Nephron progenitor cell (in vitro differentiated cells): ENCODE results near the gene CEACAM21.
A peak's percentile ranks its signal among the peaks of the same experiment; 100 is the strongest.

Source experiments
- DNase-seq: peaks from one replicate; pipeline ENCODE4 v3.0.0; 2021
- H3K27ac Mint-ChIP-seq: 2 replicates; pipeline ENCODE4 v1.8.0; 2021; ENCODE audit warnings: mild to moderate bottlenecking, moderate library complexity, mixed read lengths
- H3K27me3 Mint-ChIP-seq: 2 replicates; pipeline ENCODE4 v1.8.0; 2021; ENCODE audit warnings: mild to moderate bottlenecking, low read depth, mixed read lengths; ENCODE audit not compliant: poor library complexity
- H3K36me3 Mint-ChIP-seq: 2 replicates; pipeline ENCODE4 v1.8.0; 2021; ENCODE audit warnings: low read depth, mixed read lengths
- H3K4me1 Mint-ChIP-seq: 2 replicates; pipeline ENCODE4 v1.8.0; 2021; ENCODE audit warnings: mixed read lengths
- H3K4me3 Mint-ChIP-seq: 2 replicates; pipeline ENCODE4 v1.8.0; 2021; ENCODE audit warnings: mild to moderate bottlenecking, moderate library complexity, mixed read lengths
- H3K9me3 Mint-ChIP-seq: 2 replicates; pipeline ENCODE4 v1.8.0; 2021; ENCODE audit warnings: mild to moderate bottlenecking, moderate library complexity, mixed read lengths
- TF ChIP-seq, protein P1 (sequence below): fragments of 200-600 bp; sonication (generic); IDR thresholded peaks from 2 replicates; pipeline ENCODE4 v1.5.0; 2021; ENCODE audit warnings: antibody characterized with exemption

The CEACAM21 gene

DNA sequence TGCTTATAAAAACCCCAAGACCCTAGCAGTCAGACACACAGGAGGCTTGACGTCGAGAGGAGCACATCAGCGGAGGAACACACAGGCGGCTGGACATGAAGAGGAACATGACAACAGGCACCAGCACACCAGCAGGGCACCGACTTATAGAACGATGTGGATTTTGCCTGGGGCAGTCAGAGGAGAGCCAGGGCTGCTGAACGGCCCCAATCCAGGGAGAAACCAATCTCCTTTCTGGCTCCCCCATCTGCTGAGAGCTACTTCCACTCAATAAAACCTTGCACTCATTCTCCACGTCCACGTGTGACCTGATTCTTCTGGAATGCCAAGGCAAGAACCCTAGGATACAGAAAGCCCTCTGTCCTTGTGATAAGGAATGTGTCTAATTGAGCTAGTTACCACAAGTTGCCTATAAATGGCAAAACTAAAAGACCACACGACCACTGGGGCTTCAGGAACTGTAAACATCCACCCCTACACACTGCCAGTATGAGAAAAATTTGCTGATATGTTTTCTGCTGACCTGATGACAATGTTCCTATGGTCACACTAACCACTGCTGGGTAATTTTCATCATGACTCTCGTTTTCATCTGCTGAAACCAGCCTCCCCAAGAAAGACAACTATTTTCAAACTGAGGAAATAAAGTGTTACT, 35.8 kb upstream of the CEACAM21 start:
- H3K4me1 Mint-ChIP-seq = no peaks in the 10 kb centered on the region
- no peak overlapping the region for H3K4me3 Mint-ChIP-seq
- H3K9me3 Mint-ChIP-seq = peaks cover 44% of the 10 kb centered on the region
- no peaks in the 10 kb centered on the region for H3K36me3 Mint-ChIP-seq
- H3K27me3 Mint-ChIP-seq = peaks cover 5% of the 10 kb centered on the region
- H3K27ac Mint-ChIP-seq = no peak overlapping the region
- DNase-seq = no peak
- TF ChIP-seq, protein P1, sequence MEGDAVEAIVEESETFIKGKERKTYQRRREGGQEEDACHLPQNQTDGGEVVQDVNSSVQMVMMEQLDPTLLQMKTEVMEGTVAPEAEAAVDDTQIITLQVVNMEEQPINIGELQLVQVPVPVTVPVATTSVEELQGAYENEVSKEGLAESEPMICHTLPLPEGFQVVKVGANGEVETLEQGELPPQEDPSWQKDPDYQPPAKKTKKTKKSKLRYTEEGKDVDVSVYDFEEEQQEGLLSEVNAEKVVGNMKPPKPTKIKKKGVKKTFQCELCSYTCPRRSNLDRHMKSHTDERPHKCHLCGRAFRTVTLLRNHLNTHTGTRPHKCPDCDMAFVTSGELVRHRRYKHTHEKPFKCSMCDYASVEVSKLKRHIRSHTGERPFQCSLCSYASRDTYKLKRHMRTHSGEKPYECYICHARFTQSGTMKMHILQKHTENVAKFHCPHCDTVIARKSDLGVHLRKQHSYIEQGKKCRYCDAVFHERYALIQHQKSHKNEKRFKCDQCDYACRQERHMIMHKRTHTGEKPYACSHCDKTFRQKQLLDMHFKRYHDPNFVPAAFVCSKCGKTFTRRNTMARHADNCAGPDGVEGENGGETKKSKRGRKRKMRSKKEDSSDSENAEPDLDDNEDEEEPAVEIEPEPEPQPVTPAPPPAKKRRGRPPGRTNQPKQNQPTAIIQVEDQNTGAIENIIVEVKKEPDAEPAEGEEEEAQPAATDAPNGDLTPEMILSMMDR = no peak

DNA sequence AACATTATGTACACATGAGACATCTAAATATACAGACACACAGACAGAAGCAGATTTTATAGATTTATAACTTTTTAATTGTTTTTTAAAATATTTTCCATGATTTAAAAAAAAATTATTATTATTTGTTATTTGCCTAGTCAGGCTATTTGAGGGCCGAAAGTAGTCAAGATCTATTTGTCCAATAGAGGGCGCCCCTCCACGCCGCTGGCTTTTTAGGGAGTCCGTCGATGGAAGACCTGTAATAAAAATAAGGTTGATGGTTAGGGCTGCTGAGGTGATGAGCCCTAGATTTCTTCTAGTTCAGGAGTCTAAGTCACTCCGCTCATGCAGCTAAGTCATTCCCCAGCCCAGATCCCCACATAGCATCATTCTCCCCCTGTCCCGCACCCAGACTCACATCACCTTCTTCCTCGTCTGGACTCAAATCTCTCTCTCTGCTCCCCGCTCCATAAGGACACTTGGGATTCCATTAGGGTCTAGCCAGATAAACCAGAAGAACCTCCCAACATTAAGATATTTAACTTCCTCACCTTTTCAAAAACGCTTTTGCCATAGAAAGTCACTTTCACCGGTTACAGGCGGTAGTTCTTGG, 33.9 kb upstream of the CEACAM21 start:
- no peaks in the 10 kb centered on the region for H3K36me3 Mint-ChIP-seq
- peaks cover 46% of the 10 kb centered on the region for H3K9me3 Mint-ChIP-seq
- peaks cover 13% of the 10 kb centered on the region for H3K27me3 Mint-ChIP-seq
- peak; percentile 37 for DNase-seq
- no peak overlapping the region for H3K4me3 Mint-ChIP-seq
- TF ChIP-seq, protein P1 = peak; percentile 37
- no peak overlapping the region for H3K27ac Mint-ChIP-seq
- no peaks in the 10 kb centered on the region for H3K4me1 Mint-ChIP-seq

DNA sequence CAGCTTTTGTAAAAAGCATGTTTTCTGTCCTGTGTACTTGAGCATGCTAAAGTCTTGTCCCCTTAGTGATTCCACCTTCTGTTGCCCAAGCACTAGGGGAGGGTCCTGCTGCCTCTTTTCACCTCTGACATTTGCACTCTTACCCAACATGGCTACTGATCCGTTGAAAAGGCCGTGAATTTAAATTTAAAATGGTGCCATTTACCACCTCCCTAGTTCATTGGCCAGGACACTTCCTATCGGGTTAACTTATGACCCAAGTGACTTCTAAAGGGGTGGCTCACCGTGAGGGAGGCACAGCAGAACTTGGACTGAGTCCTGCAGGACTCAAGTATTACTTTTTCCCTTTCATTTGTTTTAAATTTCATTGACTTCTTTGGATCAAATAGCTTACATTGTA, 33.3 kb upstream of the CEACAM21 start:
- Mint-ChIP-seq H3K4me3 (no peak overlapping the region), H3K27ac (no peak overlapping the region), H3K4me1 (no peaks in the 10 kb centered on the region), H3K9me3 (peaks cover 46% of the 10 kb centered on the region), H3K36me3 (no peaks in the 10 kb centered on the region), H3K27me3 (peaks cover 13% of the 10 kb centered on the region)
- TF ChIP-seq, protein P1 = no peak
- no peak for DNase-seq

DNA sequence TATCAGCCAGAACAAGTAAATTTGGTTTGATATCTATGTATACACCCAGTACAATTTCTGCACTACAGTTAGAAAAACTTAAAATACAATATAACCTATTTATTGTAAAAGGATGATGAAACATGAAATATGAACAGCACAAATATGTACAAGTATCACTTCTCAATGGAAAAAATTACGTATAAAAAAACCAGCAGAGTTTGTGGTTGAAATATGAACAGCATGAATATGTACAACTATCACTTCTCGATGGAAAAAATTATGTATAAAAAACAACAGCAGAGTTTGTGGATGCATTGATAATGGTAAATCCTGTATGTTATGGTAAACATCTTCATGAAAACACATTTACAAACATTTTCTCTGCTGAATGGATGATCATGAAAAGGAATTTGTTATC, 32.4 kb upstream of the CEACAM21 start:
- Mint-ChIP-seq H3K36me3 (no peaks in the 10 kb centered on the region), H3K27me3 (peaks cover 13% of the 10 kb centered on the region), H3K4me1 (no peaks in the 10 kb centered on the region), H3K27ac (no peak overlapping the region), H3K4me3 (no peak overlapping the region), H3K9me3 (peaks cover 46% of the 10 kb centered on the region)
- no peak for DNase-seq
- TF ChIP-seq, protein P1 = no peak

DNA sequence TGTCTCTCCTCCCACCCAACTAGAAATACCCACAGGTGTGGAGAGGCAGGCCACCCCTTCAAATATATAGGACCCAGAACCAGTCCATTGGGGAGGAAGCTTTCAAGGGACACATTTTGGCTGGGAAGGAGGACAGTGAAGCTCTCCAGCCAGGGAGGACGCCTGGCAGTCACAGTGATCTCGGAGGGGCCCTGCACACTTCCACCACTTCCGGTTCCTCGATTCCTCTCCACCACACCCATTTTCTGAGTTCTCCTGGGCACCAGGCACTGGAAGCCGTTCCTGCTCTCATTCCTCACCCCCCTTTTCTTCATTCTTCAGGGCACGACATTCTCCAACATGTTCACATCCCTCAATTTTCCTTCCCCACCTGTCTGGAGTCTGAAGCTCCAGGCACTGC, 30.4 kb upstream of the CEACAM21 start:
- no peak for DNase-seq

More for the DNA sequence above, 30.4 kb upstream of the CEACAM21 start:
- H3K9me3 Mint-ChIP-seq = peaks cover 48% of the 10 kb centered on the region
- TF ChIP-seq, protein P1 = no peak
- H3K36me3 Mint-ChIP-seq = no peaks in the 10 kb centered on the region
- no peak overlapping the region for H3K27ac Mint-ChIP-seq
- peaks cover 13% of the 10 kb centered on the region for H3K27me3 Mint-ChIP-seq
- H3K4me3 Mint-ChIP-seq = no peak overlapping the region
- no peaks in the 10 kb centered on the region for H3K4me1 Mint-ChIP-seq
